KOPT-K1 (cell line): Measurements from ENCODE around the gene ALK.

ENCODE experiments used
- H3K27ac ChIP-seq: fragments of 200-600 bp; sonication (generic); 2 replicates; pipeline ENCODE4 v1.5.1; 2016; ENCODE audit warnings: antibody characterized with exemption, mild to moderate bottlenecking, low read depth, low read length; ENCODE audit not compliant: poor library complexity, severe bottlenecking
- H3K36me3 ChIP-seq: fragments of 200-600 bp; sonication (generic); 2 replicates; pipeline ENCODE4 v1.5.1; 2017; ENCODE audit warnings: antibody characterized with exemption, mild to moderate bottlenecking, low read length, moderate library complexity; ENCODE audit not compliant: insufficient read depth
- H3K9me3 ChIP-seq: fragments of 200-600 bp; sonication (generic); 2 replicates; pipeline ENCODE4 v1.5.1; 2017; ENCODE audit warnings: antibody characterized with exemption, low read length, mild to moderate bottlenecking; ENCODE audit not compliant: insufficient read depth, poor library complexity, severe bottlenecking

Gene ALK

DNA sequence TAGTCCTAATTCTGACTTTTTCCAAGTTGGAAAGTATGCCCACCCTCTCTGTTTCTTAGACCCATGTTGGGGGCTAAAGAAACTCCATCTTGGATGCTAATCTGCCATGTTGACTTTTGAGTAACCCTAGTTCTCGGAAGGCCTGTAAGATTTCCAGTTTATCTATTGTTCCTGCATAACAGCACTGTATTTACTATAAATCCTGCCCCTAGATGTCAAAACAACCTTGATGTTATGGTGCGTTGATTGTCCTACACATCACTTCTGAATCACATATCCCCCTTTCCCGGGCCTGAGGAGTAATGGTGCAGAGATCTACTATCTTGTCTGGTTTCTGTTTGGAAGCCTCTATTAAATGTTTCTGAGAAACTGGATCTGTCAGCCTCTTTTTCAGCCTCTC lies 116.7 kb downstream of the ALK start:
- H3K36me3 ChIP-seq, result no peaks in the 10 kb centered on the region
- H3K27ac ChIP-seq, result no peak overlapping the region
- H3K9me3 ChIP-seq, result no peaks in the 10 kb centered on the region

DNA sequence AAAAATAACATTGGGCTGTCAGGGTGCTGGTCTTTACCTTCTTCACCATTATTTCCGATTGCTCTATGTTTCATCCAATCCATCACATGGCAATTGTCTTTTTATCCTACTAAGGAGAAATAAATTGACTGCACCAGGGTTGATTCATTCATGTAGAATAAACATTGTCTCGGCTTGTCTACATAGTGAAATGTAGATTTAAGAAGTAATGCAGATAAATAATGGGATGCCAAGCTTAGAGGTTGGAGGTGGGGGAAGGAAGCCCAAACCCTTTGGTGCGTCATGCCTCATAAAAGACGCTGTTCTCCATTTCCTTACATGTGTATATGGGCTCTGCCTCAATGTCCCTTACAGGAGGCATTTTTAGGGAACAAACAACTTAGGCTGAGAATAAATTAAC lies 117.8 kb downstream of the ALK start:
- Histone ChIP-seq H3K9me3 (no peaks in the 10 kb centered on the region), H3K36me3 (no peaks in the 10 kb centered on the region), H3K27ac (no peak overlapping the region)

DNA sequence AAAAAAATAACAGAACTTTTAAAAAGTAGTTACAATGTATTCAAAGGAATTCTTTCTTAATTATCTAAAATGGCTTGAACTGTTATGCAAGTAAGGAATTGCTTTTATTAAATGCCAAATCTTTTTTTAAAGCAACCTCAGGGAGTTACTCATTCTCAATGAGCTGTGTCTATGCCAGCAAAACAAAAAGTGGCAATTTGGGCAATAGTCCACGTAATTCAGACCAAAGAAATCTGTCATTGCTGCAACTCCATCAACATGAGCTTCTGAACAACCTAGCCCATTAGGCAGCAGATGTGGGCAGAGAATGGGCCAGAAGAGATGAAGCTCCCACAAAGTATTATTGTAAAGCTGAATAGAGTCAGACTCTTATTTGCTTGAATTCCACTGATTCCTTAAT lies 118.4 kb downstream of the ALK start:
- Histone ChIP-seq H3K27ac (no peak overlapping the region), H3K9me3 (no peaks in the 10 kb centered on the region), H3K36me3 (no peaks in the 10 kb centered on the region)

DNA sequence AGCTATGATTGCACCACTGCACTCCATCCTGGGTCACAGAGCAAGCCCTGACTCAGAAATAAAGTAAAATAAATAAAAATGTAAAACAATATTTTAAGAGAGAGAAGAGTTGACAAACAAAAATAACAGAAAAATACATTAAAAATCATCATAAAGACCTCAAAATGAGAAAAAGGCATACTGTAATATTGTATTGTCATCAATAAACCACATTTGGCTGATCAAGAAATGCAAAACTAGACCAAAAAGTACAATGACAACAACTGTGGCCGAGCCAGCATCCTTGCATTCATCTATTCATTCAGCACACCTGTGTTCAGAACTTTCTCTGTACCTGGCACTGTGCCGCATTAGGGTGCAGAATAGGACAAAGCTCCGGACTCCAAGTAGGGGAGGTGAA lies 121.8 kb downstream of the ALK start:
- no peaks in the 10 kb centered on the region for H3K9me3 ChIP-seq

DNA sequence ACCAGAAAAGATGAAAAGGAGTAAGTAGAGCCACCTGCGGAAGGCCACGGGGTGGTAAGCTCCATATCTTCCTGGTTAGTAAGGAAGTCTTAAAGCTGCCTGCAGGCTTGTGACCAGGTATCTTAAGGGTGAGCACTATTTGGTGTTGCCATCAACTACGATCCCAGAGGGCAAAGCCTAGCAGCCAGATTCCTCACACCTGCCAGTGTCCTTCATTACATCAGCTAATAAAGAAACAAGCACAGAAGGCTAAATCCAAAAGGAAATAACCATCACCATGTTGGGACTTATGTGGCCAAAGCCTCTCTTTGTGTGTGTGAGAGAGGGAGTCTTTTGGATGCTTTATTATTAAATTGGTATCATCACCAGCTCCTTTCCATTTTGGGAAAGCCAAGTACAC lies 123.5 kb downstream of the ALK start:
- H3K36me3 ChIP-seq, result no peaks in the 10 kb centered on the region
- H3K27ac ChIP-seq, result no peak overlapping the region
- no peaks in the 10 kb centered on the region for H3K9me3 ChIP-seq

More for the DNA sequence above, 121.8 kb downstream of the ALK start:
- Histone ChIP-seq H3K36me3 (no peaks in the 10 kb centered on the region), H3K27ac (no peak overlapping the region)

DNA sequence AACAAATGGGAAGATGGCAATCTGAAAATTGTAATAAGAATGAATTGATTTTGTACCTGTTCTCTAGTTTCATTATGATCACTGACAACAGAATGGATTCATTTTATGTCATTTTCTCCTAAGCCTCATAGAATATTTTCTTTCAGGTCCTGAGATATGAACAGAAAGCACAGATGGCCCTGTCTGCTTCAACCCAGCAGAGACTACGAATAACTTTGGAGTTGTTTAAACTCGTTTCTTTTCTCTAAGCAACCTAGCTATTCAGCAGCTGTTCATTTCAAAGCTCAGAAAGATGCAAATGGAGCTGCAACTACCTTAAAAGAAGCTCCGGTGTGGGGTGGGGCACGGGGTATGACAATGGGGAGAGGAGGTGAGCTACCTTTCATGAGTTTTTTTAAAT lies 124.9 kb downstream of the ALK start:
- H3K27ac ChIP-seq, result no peak overlapping the region
- H3K36me3 ChIP-seq, result no peaks in the 10 kb centered on the region
- no peaks in the 10 kb centered on the region for H3K9me3 ChIP-seq

DNA sequence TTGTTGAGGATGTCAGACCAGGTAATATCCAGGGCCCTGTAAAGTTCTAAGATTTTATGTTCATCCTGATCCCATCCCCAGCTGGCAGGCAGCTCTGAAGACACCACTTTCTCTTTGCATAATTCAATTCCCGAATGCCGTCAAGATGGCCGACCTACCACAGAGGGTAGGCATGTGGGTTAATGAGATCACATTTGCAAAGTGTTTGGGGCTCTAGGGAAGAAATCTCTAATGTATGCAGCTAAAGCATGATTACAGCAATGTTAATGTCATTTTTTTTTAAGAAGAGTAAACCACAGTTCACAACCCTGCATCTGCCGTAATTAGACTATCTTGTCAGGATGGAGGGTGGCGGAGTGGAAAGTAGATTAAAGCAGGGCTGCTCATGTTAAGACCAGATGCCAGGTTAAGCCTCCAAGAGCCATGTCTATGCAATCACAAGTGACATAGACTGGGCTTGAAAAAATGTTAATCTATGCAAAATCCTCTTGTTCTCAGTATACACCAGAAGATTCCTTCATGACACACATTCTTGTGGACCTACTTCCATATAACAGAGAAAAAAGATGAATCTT lies 131.4 kb downstream of the ALK start:
- H3K36me3 ChIP-seq, result no peaks in the 10 kb centered on the region
- no peaks in the 10 kb centered on the region for H3K9me3 ChIP-seq
- H3K27ac ChIP-seq, result no peak overlapping the region

DNA sequence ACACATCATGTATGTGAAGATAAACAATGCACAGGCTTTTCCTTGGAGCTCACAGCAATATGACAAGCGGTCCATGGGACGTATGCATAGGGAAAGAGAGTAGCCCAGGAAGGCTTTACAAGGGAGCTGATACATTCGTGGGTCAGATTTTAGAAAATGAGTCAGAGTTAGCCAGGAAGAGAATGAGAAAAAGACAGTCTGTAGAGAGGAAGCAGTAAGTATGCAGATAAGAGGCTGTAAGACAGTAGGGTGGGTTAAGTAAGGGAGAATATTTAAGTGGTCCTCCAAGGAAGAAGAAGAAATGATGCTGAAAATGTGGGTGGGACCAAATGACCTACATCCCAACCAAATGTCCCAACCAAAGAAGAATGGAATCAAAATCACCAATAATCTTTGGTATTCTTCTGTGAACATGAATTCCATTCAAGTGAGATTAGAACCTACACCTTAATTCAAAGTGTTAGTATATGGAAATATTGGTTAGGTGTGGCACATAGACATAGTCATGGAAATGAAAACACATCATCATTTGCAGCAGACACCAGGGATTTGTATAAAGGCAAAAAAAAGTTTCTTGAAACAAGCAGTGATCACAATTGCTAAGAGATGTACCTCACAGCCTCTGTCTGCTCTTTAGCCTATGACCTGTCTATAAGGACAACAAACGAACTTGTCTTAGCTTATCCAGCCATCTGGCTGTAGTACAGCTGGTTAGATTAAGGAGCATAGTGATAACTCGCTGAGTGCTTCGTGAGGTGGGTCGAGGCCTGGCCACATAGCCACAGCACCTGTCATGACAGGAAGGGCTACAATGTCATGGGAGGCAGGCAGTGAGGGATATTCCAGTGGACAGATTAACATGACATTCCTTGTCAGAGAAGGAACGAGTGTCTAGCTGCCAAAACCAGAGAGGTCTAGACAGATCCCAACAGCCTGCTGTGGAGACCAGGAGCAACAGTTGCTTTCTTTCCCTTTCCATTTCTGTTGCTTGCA lies 133.6 kb downstream of the ALK start:
- no peaks in the 10 kb centered on the region for H3K36me3 ChIP-seq
- H3K27ac ChIP-seq, result no peak overlapping the region
- H3K9me3 ChIP-seq, result no peaks in the 10 kb centered on the region

DNA sequence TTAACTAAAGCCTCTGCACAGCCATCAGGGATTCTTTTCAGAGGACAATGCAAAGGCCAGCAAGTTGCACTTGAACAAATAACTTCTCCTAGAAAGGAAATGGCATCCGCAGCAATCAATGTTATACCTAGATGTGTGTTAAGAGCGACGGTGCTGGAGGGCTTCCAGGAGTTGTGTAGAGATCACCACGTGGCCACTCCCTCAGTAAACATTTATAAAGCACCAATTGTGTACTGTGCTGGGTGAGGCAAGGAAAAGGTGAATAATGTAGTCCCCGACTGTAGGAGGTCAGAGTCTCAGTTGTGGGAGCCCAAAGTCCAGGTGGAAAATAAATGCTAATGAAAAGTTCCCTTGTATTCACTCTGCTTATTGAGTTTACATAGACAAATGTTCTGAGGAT lies 135.0 kb downstream of the ALK start:
- Histone ChIP-seq H3K27ac (no peak overlapping the region), H3K36me3 (no peaks in the 10 kb centered on the region), H3K9me3 (no peaks in the 10 kb centered on the region)

DNA sequence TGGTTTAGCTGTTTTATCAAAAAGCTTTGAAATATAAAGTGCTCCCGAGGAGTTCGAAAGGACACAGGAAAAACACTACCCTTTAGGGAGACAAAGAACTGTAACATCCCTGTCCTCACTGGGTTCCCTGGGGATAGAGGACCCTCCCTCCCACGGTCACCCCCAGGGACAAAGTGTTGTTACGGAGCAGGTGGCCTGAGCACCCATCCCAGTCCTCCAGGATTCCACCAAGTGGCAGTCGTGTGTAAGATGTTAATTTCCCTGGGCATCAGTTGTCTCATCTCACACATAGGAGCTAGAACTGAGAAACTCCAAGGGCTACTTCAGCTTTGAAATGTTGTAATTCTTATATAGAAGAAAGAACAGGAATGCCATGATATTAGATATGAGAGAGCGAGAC lies 137.7 kb downstream of the ALK start:
- no peak overlapping the region for H3K27ac ChIP-seq
- no peaks in the 10 kb centered on the region for H3K36me3 ChIP-seq
- no peaks in the 10 kb centered on the region for H3K9me3 ChIP-seq

DNA sequence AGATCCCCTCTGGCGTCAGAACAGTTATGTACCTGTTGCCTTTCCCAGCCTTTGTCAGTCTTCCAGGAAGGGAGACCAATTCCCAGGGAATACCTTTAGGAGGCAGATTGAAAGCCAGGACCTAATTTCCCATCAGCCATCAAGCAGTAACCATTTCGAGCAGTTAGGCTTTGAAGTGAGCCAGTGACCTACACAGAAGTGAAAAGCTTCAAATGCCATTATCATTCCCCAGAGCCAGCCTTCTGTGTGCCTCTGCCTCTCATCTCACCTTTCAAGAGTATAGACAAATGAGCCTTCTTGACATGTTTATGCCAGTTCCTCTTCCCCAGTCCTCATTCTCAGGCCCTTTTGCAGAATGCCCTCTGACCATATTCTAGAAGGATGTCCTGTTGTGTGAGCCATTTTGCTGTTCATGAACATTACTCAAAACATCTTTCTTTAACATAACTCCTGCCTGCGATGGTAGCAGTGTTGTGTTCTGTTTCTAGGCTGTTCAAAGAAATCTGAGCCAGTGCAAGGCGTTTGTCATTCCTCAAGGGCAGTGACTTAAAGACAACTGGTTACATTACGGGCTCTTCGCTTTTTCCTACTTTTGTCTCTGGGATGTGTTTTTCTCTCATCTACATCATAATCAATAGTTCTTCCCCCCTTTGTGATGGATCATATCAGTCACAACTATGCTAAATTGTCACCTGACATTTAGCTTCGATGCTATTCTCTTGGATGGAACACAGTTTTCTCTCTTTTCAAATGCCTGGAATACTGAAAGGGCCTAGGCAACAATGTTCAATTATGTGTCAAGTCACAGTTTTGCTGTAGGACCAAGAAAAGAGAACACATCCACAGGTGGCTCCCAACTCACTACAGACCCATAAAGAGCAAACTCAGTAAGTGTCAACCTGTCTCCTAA lies 138.6 kb downstream of the ALK start:
- no peaks in the 10 kb centered on the region for H3K36me3 ChIP-seq
- H3K9me3 ChIP-seq, result no peaks in the 10 kb centered on the region
- no peak overlapping the region for H3K27ac ChIP-seq

DNA sequence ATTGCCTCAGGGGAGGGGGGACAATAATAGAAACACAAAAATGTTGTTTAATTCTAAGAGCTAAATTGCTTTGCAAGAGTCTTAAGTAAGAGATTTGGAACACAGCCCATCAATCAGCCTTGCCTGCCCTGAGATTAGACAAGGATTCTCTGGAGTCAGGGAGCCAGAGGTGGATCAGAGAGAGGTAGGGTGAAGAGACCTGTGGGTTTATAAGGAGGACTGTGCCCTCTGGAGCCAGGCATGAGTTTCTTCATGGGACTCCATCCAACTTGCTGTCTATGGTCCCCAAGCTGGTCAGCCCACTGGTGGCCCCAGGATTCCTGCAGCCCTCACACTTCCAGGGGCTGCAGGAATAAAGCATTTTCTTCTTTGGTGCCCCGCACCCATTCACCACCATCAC lies 139.3 kb downstream of the ALK start:
- Histone ChIP-seq H3K27ac (no peak overlapping the region), H3K9me3 (no peaks in the 10 kb centered on the region), H3K36me3 (no peaks in the 10 kb centered on the region)

DNA sequence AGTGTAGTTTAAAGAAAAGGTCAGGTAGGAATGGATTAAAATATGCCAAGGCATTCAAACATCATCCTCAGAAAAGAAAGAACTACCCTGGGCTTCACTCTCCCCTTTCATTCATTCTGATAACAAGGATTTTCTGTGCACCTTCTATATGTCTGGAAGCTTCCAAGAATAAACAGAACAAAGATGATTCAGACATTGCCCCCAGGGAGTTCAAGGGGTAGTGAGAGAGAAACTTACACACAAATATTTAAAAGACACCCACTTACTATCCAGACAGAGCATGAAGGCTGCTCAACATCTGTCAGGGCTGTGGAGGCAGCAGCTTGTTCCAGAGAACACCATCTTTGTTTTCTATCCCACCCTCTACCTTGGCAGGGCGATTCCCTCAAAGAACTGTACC lies 140.5 kb downstream of the ALK start:
- no peak overlapping the region for H3K27ac ChIP-seq
- H3K36me3 ChIP-seq, result no peaks in the 10 kb centered on the region
- no peaks in the 10 kb centered on the region for H3K9me3 ChIP-seq

DNA sequence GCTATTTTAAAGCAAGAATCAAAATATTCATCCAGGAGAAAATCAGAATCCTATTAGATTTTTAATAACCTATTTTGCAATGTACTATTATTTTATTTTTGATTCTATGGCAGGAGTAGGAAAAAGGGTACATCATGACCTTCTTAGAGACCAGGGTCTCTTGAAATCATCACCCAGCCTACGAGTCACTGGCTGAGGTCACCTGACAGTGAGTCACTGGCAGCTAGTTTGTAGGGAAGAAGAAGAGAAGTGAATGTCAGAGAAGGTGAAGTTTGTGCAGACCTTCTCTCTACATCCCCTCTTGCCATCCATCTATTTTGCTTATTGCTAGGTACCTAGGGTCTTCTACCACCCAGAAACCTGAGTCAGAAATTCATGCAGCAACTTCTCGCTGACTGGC lies 144.2 kb downstream of the ALK start:
- H3K9me3 ChIP-seq, result no peaks in the 10 kb centered on the region
- H3K27ac ChIP-seq, result no peak overlapping the region
- H3K36me3 ChIP-seq, result no peaks in the 10 kb centered on the region

DNA sequence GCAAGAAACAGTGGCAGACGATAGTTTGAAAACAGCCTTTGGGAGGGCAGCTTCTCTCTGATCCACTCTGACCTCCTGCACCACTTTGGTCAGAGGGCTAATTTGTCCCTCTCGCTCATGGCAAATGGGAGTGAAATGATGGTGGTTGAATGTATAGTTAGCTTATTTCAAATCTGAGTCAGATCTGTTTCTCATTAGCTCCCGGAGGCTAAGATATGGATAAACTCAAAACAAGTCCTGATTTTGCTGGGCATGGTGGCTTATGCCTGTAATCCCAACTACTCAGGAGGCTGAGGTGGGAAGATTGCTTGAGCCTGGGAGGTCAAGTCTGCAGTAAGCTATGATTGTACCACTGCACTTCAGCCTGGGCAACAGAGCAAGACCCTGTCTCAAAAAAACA lies 145.0 kb downstream of the ALK start:
- no peaks in the 10 kb centered on the region for H3K36me3 ChIP-seq
- no peak overlapping the region for H3K27ac ChIP-seq
- H3K9me3 ChIP-seq, result no peaks in the 10 kb centered on the region
